GM23338 (cell line): ENCODE measurements around the gene PARD3. TPM values are rescaled to one million over a fixed set of nuclear protein-coding genes. Genes with fewer than 3 reads are reported as not detected.

Source experiments
- ATAC-seq: fragments of 200-7000 bp; cut with Tn5 transposase; 3 replicates; pipeline ENCODE4 v1.9.1; 2020
- DNase-seq: peaks from one replicate; pipeline ENCODE4 v3.0.0-alpha.2; 2015; ENCODE audit warnings: low spot score
- H2AFZ ChIP-seq: fragments of 200-600 bp; sonication (generic); 2 replicates; pipeline ENCODE4 v1.8.0; 2016; ENCODE audit warnings: antibody characterized with exemption, mild to moderate bottlenecking, moderate library complexity
- H3F3A ChIP-seq: fragments of 200-600 bp; sonication (generic); replicated peaks from 2 replicates; pipeline ENCODE4 v1.8.0; 2017; ENCODE audit warnings: antibody characterized with exemption, mixed run types, low read depth
- H3K27ac ChIP-seq: fragments of 200-600 bp; sonication (generic); 2 replicates; pipeline ENCODE4 v1.6.1; 2016; ENCODE audit warnings: low read depth
- H3K27me3 ChIP-seq: fragments of 200-600 bp; sonication (generic); 2 replicates; pipeline ENCODE4 v1.8.0; 2016; ENCODE audit warnings: mild to moderate bottlenecking, mixed run types, moderate library complexity; ENCODE audit not compliant: insufficient read depth
- H3K36me3 ChIP-seq: fragments of 200-600 bp; sonication (generic); 2 replicates; pipeline ENCODE4 v1.8.0; 2016; ENCODE audit warnings: mild to moderate bottlenecking; ENCODE audit not compliant: insufficient read depth
- H3K4me1 ChIP-seq: fragments of 200-600 bp; sonication (generic); 2 replicates; pipeline ENCODE4 v1.8.0; 2016; ENCODE audit warnings: mild to moderate bottlenecking, moderate library complexity; ENCODE audit not compliant: insufficient read depth
- H3K4me2 ChIP-seq: fragments of 200-600 bp; sonication (generic); 2 replicates; pipeline ENCODE4 v1.7.1; 2017; ENCODE audit warnings: mixed run types
- H3K4me3 ChIP-seq: fragments of 200-600 bp; sonication (generic); 2 replicates; pipeline ENCODE4 v1.6.1; 2016; ENCODE audit warnings: mixed run types
- H3K79me2 ChIP-seq: fragments of 200-600 bp; sonication (generic); replicated peaks from 2 replicates; pipeline ENCODE4 v1.8.0; 2017; ENCODE audit warnings: mild to moderate bottlenecking; ENCODE audit not compliant: insufficient read depth
- H3K9me2 ChIP-seq: fragments of 200-600 bp; sonication (generic); 2 replicates; pipeline ENCODE4 v1.8.0; 2017; ENCODE audit not compliant: insufficient read depth
- H4K20me1 ChIP-seq: fragments of 200-600 bp; sonication (generic); replicated peaks from 2 replicates; pipeline ENCODE4 v1.8.0; 2017; ENCODE audit warnings: mild to moderate bottlenecking; ENCODE audit not compliant: insufficient read depth
- H3K27ac Mint-ChIP-seq: 2 replicates; pipeline ENCODE4 v1.8.0; 2020; ENCODE audit warnings: inconsistent platforms, mild to moderate bottlenecking, moderate library complexity, mixed read lengths
- H3K27me3 Mint-ChIP-seq: 3 replicates; pipeline ENCODE4 v1.8.0; 2022; ENCODE audit warnings: low read depth, mild to moderate bottlenecking, moderate library complexity, mixed read lengths, inconsistent platforms; ENCODE audit not compliant: insufficient read depth, poor library complexity
- H3K36me3 Mint-ChIP-seq: 3 replicates; pipeline ENCODE4 v1.8.0; 2021; ENCODE audit warnings: low read depth, mild to moderate bottlenecking, inconsistent platforms, moderate library complexity, mixed read lengths
- H3K4me1 Mint-ChIP-seq: 3 replicates; pipeline ENCODE4 v1.8.0; 2020; ENCODE audit warnings: mild to moderate bottlenecking, inconsistent platforms, mixed read lengths
- H3K4me3 Mint-ChIP-seq: 3 replicates; pipeline ENCODE4 v1.8.0; 2021; ENCODE audit warnings: moderate library complexity, mild to moderate bottlenecking, inconsistent platforms, mixed read lengths
- H3K9me3 Mint-ChIP-seq: 3 replicates; pipeline ENCODE4 v1.8.0; 2020; ENCODE audit warnings: moderate library complexity, mild to moderate bottlenecking, inconsistent platforms, mixed read lengths
- CREB1 ChIP-seq: fragments of 250-450 bp; sonication (Bioruptor Pico); IDR thresholded peaks from 2 replicates; pipeline ENCODE4 v1.5.0; 2020; ENCODE audit warnings: low read depth, mild to moderate bottlenecking, moderate library complexity
- CTCF ChIP-seq, 2 experiments: fragments of 200-600 bp in 1 of 2; sonication (generic) in 1 of 2; conservative IDR thresholded peaks; 2 replicates each; pipeline versions ENCODE4 v1.5.1 to v1.6.1; 2016 to 2017; ENCODE audit warnings: antibody characterized with exemption in 2 of 2, low read depth in 2 of 2, mild to moderate bottlenecking in 2 of 2, moderate library complexity in 1 of 2
- ETS1 ChIP-seq: IDR thresholded peaks from 2 replicates; pipeline ENCODE4 v1.6.1; 2016; ENCODE audit warnings: antibody characterized with exemption
- EZH2 ChIP-seq: fragments of 200-600 bp; sonication (generic); IDR thresholded peaks from one replicate; pipeline ENCODE4 v1.8.0; 2017; ENCODE audit warnings: antibody characterized with exemption, mild to moderate bottlenecking, low read depth; ENCODE audit not compliant: unreplicated experiment
- EZH2phosphoT487 ChIP-seq: fragments of 200-600 bp; sonication (generic); IDR thresholded peaks from one replicate; pipeline ENCODE4 v1.8.1; 2018; ENCODE audit warnings: antibody characterized with exemption; ENCODE audit not compliant: unreplicated experiment
- JUNB ChIP-seq: IDR thresholded peaks from one replicate; pipeline ENCODE4 v1.6.1; 2016; ENCODE audit warnings: antibody characterized with exemption; ENCODE audit not compliant: unreplicated experiment
- NANOG ChIP-seq: IDR thresholded peaks from 2 replicates; pipeline ENCODE4 v1.6.1; 2016; ENCODE audit warnings: antibody characterized with exemption, borderline replicate concordance
- POLR2AphosphoS5 ChIP-seq: IDR thresholded peaks from 2 replicates; pipeline ENCODE4 v1.6.1; 2016; ENCODE audit warnings: antibody characterized with exemption, low read depth
- REST ChIP-seq: IDR thresholded peaks from one replicate; pipeline ENCODE4 v1.6.1; 2018; ENCODE audit warnings: antibody characterized with exemption; ENCODE audit not compliant: unreplicated experiment
- STAT1 ChIP-seq: IDR thresholded peaks from one replicate; pipeline ENCODE4 v1.6.1; 2016; ENCODE audit warnings: antibody characterized with exemption; ENCODE audit not compliant: unreplicated experiment
- ZNF114 ChIP-seq: fragments of 250-450 bp; sonication (Bioruptor Pico); IDR thresholded peaks from 2 replicates; pipeline ENCODE4 v1.5.0; 2020; ENCODE audit warnings: mild to moderate bottlenecking, moderate library complexity
- ZNF331 ChIP-seq: fragments of 250-450 bp; sonication (Bioruptor Pico); IDR thresholded peaks from 2 replicates; pipeline ENCODE4 v1.5.0; 2020; ENCODE audit warnings: low read depth, mild to moderate bottlenecking, moderate library complexity
- polyA plus RNA-seq: library from polyadenylated mRNA; unstranded; fragments of >200 nt; fragmentation: Nextera tagmentation; extraction: Ambion mirVana; gene quantifications from 2 replicates; pipeline ENCODE4 v1.2.1, GENCODE V29; 2016
- total RNA-seq: library from RNA; depleted of rRNA; stranded (reverse); fragments of >200 nt; shearing (Covaris generic); gene quantifications from 2 replicates; pipeline ENCODE4 v1.2.3, GENCODE V29; 2014
- TF ChIP-seq, protein P1 (sequence below): fragments of 250-450 bp; sonication (Bioruptor Pico); IDR thresholded peaks from 2 replicates; pipeline ENCODE4 v1.5.0; 2020; ENCODE audit warnings: mild to moderate bottlenecking, moderate library complexity

Gene PARD3
- total and polyA plus RNA-seq, 2 experiments from 2014 or later = 30.2 to 51.4 TPM

DNA sequence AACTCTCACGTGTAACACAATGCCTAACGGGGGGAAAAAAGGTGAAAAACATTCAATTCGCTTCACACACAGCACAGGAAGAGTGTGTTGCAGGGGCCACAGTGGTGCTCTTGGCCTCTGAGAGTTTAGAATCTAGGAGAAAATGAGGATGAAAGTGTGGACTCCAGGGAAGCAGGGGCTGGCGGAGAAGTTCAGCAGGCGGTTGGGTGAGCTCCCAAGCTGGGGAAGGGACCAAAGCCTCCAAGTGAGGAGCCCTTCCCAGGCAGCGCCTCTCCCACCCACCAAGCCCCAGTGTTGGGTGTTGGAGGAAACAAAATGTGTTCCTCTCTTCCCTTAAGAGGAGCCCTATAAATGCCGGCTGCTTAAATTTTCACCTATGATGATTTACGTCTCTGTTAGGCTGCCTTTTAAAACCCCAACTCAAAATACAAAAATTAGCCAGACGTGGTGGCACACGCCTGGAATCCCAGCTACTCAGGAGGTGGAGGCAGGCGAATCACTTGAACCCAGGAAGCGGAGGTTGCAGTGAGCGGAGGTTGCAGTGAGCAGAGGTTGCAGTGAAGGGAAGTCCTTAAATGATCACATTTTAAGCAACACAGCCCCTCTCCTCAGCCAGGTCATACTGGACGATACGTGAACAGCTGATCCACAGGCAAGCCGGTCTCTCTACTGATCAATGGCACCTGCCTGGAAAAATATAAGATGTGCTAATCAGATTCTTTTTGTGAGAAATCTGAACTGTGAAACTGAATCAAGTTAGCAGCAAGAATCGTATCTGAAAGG lies 735.2 kb downstream of the PARD3 start:
- H3K36me3 ChIP-seq = no peaks in the 10 kb centered on the region
- H3K27ac ChIP-seq = no peak overlapping the region
- no peaks in the 10 kb centered on the region for H3F3A ChIP-seq
- no peak overlapping the region for H3K4me3 ChIP-seq
- Mint-ChIP-seq H3K27ac (no peak overlapping the region; the same call in 1 of the 2 replicates), H3K27me3 (peaks cover 5% of the 10 kb centered on the region), H3K4me3 (no peak overlapping the region), H3K9me3 (peaks cover 10% of the 10 kb centered on the region), H3K4me1 (no peaks in the 10 kb centered on the region), H3K36me3 (peaks cover 5% of the 10 kb centered on the region; the same call in 1 of the 3 replicates)
- H2AFZ ChIP-seq = peak overlapping the region; percentile 59
- no peaks in the 10 kb centered on the region for H3K79me2 ChIP-seq
- no peaks in the 10 kb centered on the region for H3K27me3 ChIP-seq
- TF ChIP-seq EZH2 (no peak), POLR2AphosphoS5 (no peak), ETS1 (no peak), ZNF114 (CRISPR knock-in tag) (no peak), CREB1 (CRISPR knock-in tag) (no peak), STAT1 (no peak), NANOG (no peak), REST (no peak), ZNF331 (no peak), JUNB (no peak), EZH2phosphoT487 (no peak), CTCF (conservative IDR thresholded peaks at IDR 0.05; ENCODE audit: low read depth in 2 of 2) (no peak)
- TF ChIP-seq, protein P1, sequence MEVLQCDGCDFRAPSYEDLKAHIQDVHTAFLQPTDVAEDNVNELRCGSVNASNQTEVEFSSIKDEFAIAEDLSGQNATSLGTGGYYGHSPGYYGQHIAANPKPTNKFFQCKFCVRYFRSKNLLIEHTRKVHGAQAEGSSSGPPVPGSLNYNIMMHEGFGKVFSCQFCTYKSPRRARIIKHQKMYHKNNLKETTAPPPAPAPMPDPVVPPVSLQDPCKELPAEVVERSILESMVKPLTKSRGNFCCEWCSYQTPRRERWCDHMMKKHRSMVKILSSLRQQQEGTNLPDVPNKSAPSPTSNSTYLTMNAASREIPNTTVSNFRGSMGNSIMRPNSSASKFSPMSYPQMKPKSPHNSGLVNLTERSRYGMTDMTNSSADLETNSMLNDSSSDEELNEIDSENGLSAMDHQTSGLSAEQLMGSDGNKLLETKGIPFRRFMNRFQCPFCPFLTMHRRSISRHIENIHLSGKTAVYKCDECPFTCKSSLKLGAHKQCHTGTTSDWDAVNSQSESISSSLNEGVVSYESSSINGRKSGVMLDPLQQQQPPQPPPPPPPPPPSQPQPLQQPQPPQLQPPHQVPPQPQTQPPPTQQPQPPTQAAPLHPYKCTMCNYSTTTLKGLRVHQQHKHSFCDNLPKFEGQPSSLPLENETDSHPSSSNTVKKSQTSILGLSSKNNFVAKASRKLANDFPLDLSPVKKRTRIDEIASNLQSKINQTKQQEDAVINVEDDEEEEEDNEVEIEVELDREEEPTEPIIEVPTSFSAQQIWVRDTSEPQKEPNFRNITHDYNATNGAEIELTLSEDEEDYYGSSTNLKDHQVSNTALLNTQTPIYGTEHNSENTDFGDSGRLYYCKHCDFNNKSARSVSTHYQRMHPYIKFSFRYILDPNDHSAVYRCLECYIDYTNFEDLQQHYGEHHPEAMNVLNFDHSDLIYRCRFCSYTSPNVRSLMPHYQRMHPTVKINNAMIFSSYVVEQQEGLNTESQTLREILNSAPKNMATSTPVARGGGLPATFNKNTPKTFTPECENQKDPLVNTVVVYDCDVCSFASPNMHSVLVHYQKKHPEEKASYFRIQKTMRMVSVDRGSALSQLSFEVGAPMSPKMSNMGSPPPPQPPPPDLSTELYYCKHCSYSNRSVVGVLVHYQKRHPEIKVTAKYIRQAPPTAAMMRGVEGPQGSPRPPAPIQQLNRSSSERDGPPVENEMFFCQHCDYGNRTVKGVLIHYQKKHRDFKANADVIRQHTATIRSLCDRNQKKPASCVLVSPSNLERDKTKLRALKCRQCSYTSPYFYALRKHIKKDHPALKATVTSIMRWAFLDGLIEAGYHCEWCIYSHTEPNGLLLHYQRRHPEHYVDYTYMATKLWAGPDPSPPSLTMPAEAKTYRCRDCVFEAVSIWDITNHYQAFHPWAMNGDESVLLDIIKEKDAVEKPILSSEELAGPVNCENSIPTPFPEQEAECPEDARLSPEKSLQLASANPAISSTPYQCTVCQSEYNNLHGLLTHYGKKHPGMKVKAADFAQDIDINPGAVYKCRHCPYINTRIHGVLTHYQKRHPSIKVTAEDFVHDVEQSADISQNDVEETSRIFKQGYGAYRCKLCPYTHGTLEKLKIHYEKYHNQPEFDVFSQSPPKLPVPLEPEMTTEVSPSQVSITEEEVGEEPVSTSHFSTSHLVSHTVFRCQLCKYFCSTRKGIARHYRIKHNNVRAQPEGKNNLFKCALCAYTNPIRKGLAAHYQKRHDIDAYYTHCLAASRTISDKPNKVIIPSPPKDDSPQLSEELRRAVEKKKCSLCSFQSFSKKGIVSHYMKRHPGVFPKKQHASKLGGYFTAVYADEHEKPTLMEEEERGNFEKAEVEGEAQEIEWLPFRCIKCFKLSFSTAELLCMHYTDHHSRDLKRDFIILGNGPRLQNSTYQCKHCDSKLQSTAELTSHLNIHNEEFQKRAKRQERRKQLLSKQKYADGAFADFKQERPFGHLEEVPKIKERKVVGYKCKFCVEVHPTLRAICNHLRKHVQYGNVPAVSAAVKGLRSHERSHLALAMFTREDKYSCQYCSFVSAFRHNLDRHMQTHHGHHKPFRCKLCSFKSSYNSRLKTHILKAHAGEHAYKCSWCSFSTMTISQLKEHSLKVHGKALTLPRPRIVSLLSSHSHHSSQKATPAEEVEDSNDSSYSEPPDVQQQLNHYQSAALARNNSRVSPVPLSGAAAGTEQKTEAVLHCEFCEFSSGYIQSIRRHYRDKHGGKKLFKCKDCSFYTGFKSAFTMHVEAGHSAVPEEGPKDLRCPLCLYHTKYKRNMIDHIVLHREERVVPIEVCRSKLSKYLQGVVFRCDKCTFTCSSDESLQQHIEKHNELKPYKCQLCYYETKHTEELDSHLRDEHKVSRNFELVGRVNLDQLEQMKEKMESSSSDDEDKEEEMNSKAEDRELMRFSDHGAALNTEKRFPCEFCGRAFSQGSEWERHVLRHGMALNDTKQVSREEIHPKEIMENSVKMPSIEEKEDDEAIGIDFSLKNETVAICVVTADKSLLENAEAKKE (CRISPR knock-in tag) = no peak
- 0 out of 2 replicates have a peak, but pooled peaks cover 4% of the 10 kb centered on the region for H3K9me2 ChIP-seq
- H3K4me2 ChIP-seq = no peak overlapping the region
- no peak for ATAC-seq
- no peaks in the 10 kb centered on the region for H3K4me1 ChIP-seq
- H4K20me1 ChIP-seq = no peaks in the 10 kb centered on the region
- DNase-seq = no peak
